Spleen (tissue), 11 donors: ENCODE measurements around the gene KCNE4. TPM values are rescaled to one million over a fixed set of nuclear protein-coding genes. Genes with fewer than 3 reads are reported as not detected.
A peak's percentile ranks its signal among the peaks of the same experiment; 100 is the strongest.

Experiments
- DNase-seq: peaks from one replicate; pipeline ENCODE4 v3.0.0-alpha.2; 2020
- H3K27ac ChIP-seq, 8 donors: fragments of 200-600 bp; sonication (generic) in 7 of 8; 1 replicate in 4 of 8; 2 replicates in 4 of 8; pipeline versions ENCODE4 v1.5.0 to v1.8.0; 2016 to 2021; ENCODE audit warnings: inconsistent platforms in 4 of 8, mild to moderate bottlenecking in 4 of 8, moderate library complexity in 1 of 8
- H3K27me3 ChIP-seq, 7 donors: fragments of 200-600 bp; sonication (generic) in 6 of 7; replicated peaks in 1 of 7; 1 replicate in 4 of 7; 2 replicates in 3 of 7; pipeline versions ENCODE4 v1.5.0 to v1.8.0; 2016 to 2021; ENCODE audit warnings: inconsistent platforms in 3 of 7, mild to moderate bottlenecking in 1 of 7
- H3K36me3 ChIP-seq, 6 donors: fragments of 200-600 bp; sonication (generic) in 5 of 6; 1 replicate in 4 of 6; 2 replicates in 2 of 6; pipeline versions ENCODE4 v1.5.0 to v1.8.0; 2016 to 2021; ENCODE audit warnings: inconsistent platforms in 2 of 6
- H3K4me1 ChIP-seq, 6 donors: fragments of 200-600 bp; sonication (generic) in 5 of 6; 1 replicate in 3 of 6; 2 replicates in 3 of 6; pipeline versions ENCODE4 v1.5.0 to v1.8.0; 2016 to 2021; ENCODE audit warnings: inconsistent platforms in 3 of 6
- H3K4me3 ChIP-seq, 8 donors: fragments of 200-600 bp; sonication (generic) in 7 of 8; 1 replicate in 4 of 8; 2 replicates in 4 of 8; pipeline versions ENCODE4 v1.5.0 to v1.8.0; 2016 to 2021; ENCODE audit warnings: inconsistent platforms in 4 of 8, mild to moderate bottlenecking in 4 of 8, moderate library complexity in 2 of 8
- H3K9me3 ChIP-seq, 8 donors: fragments of 200-600 bp; sonication (generic) in 7 of 8; 1 replicate in 4 of 8; 2 replicates in 4 of 8; pipeline versions ENCODE4 v1.5.0 to v1.8.0; 2016 to 2021; ENCODE audit warnings: inconsistent platforms in 4 of 8
- POLR2A ChIP-seq, 3 donors: fragments of 450-650 bp; IDR thresholded peaks; one replicate each; pipeline ENCODE4 v1.5.1; 2017; ENCODE audit warnings: antibody characterized with exemption in 3 of 3, mild to moderate bottlenecking in 1 of 3
- POLR2AphosphoS5 ChIP-seq, 3 donors: sonication (generic); formaldehyde crosslinking; IDR thresholded peaks; one replicate each; pipeline ENCODE4 v1.5.1; 2017; ENCODE audit warnings: antibody characterized with exemption in 3 of 3
- WGBS, 5 donors: extraction: QIAGEN DNeasy Blood & Tissue Kit in 3 of 5; methylation state at CpG; one replicate each; pipeline versions ENCODE4 v1.1.5 to v1.1.7; 2013 to 2018; 5-methylcytosine and 5-hydroxymethylcytosine counted together
- intact Hi-C: fragments of 100-400 bp; cut with DNase I; formaldehyde crosslinking; loops from one replicate; pipeline ENCODE4 v1.15.0; 2023; ENCODE audit warnings: low total_unique reads
- polyA plus RNA-seq, 3 donors: library from polyadenylated mRNA; stranded (reverse); fragments of 200-250 nt; gene quantifications; one replicate each; pipeline ENCODE4 v1.2.1, GENCODE V29; 2013
- total RNA-seq, 7 donors: library from RNA; depleted of rRNA in 3 of 7; stranded (reverse); fragments of >200 nt in 3 of 7; fragmentation: NEBNext Ultra II Directional in 4 of 7; extraction: Animal tissue kit (Norgen Biotek cat#: 25700) in 4 of 7; gene quantifications; one replicate each; pipeline versions ENCODE4 v1.1.0 to v1.2.1, GENCODE V29; 2016 to 2021
- TF ChIP-seq, protein P1 (sequence below), 11 experiments: fragments of 200-600 bp in 7 of 11; fragments of 450-650 bp in 4 of 11; sonication (generic) in 4 of 11; IDR thresholded peaks in 8 of 11; conservative IDR thresholded peaks in 3 of 11; 1 replicate in 7 of 11; 2 replicates in 4 of 11; pipeline versions ENCODE4 v1.4.0 to v1.8.0; 2016 to 2021; ENCODE audit warnings: antibody characterized with exemption in 11 of 11, inconsistent platforms in 4 of 11, mild to moderate bottlenecking in 1 of 11
- donor health status: healthy with polysubstance abuse.
- donor health status: DM: no; HTN: no; CAD: no; lungs with moderate emphysema.
- donor health status: DM: no; HTN: no; CAD: no.
- donor health status: Bipolar disorder and iron deficiency.
- donor health status: healthy.
- donor health status: DM: no; HTN: no; CAD: no.
- donor health status: DM: yes; HTN: yes; CAD: no.

KCNE4 gene
- total and polyA plus RNA-seq, 10 donors, result 1.0 to 25.0 (median 4.3) TPM

DNA sequence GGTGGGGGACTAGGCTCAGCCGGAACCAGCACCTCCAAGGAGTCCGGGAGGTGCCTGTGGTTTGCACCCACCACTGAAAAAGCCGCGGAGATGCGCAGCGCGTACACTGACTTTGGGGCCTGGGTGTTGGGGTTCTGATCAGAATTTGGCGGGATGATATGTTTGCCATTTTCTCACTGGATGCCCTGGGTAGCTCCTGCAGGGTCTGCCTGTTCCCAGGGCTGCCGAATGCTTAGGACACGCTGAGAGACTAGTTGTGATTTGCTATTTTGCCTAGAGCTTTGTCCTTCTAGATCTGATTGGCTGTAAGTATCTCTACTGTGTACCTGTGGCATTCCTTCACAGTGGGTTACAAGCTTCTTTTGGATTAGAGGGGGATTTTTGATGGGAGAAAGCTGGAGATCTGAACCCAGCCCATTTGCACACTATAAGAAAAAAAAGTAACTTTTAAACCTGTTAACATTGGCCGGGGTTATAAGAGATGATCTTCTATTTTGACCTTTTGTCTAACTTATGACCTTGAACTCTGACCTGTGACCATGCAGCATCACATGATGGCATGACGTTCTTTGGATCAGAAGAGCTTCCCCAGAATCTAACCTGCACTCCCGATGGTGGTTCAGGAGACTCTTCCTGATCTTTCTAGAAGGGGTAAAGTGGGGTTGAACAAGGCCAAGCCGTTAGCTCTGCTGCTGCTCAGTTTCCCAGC lies 1.6 kb downstream of the KCNE4 start:
- intact Hi-C loops, result no loop called here
- H3K9me3 ChIP-seq, result no peaks in the 10 kb centered on the region
- 75 to 83% (median 80%) methylated on average over 14 of the region's 14 CpGs for WGBS, 5 donors
- peaks cover 0 to 13% (median 5%) of the 10 kb centered on the region in 6 donors for H3K4me1 ChIP-seq
- peak overlapping the region; percentile 2 to 56 (median 29) for H3K4me3 ChIP-seq
- peak overlapping the region in 7 of 8 donors; percentile 58 to 82 (median 64) for H3K27ac ChIP-seq
- TF ChIP-seq, protein P1, sequence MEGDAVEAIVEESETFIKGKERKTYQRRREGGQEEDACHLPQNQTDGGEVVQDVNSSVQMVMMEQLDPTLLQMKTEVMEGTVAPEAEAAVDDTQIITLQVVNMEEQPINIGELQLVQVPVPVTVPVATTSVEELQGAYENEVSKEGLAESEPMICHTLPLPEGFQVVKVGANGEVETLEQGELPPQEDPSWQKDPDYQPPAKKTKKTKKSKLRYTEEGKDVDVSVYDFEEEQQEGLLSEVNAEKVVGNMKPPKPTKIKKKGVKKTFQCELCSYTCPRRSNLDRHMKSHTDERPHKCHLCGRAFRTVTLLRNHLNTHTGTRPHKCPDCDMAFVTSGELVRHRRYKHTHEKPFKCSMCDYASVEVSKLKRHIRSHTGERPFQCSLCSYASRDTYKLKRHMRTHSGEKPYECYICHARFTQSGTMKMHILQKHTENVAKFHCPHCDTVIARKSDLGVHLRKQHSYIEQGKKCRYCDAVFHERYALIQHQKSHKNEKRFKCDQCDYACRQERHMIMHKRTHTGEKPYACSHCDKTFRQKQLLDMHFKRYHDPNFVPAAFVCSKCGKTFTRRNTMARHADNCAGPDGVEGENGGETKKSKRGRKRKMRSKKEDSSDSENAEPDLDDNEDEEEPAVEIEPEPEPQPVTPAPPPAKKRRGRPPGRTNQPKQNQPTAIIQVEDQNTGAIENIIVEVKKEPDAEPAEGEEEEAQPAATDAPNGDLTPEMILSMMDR (IDR thresholded peaks at IDR 0.05 in 8 of 11, conservative IDR thresholded peaks at IDR 0.05 in 3 of 11), result no peak
- TF ChIP-seq POLR2AphosphoS5 (IDR thresholded peaks at IDR 0.05) (no peak), POLR2A (IDR thresholded peaks at IDR 0.05) (no peak)
- H3K36me3 ChIP-seq, result no peaks in the 10 kb centered on the region
- peaks cover 0 to 13% (median 0%) of the 10 kb centered on the region in 7 donors for H3K27me3 ChIP-seq
- DNase-seq, result no peak

GRCh38 chr2:223054193-223054781 lies 2.3 kb downstream of the KCNE4 start:
- DNase-seq, result no peak
- 32 to 62% (median 42%) methylated on average over 11 of the region's 11 CpGs for WGBS, 5 donors
- peaks cover 0 to 13% (median 5%) of the 10 kb centered on the region in 6 donors for H3K4me1 ChIP-seq
- H3K27me3 ChIP-seq, result peaks cover 0 to 13% (median 0%) of the 10 kb centered on the region in 7 donors
- intact Hi-C loops, result no loop called here
- H3K36me3 ChIP-seq, result no peaks in the 10 kb centered on the region
- H3K9me3 ChIP-seq, result no peaks in the 10 kb centered on the region
- peak overlapping the region in 5 of 8 donors; percentile 11 to 56 (median 37) for H3K4me3 ChIP-seq
- H3K27ac ChIP-seq, result peak overlapping the region in 7 of 8 donors; percentile 58 to 82 (median 64)
- TF ChIP-seq, protein P1 (IDR thresholded peaks at IDR 0.05 in 8 of 11, conservative IDR thresholded peaks at IDR 0.05 in 3 of 11), result no peak
- peak in 2 of 3 donors; percentile 27 to 56 for TF ChIP-seq POLR2AphosphoS5 (IDR thresholded peaks at IDR 0.05)

DNA sequence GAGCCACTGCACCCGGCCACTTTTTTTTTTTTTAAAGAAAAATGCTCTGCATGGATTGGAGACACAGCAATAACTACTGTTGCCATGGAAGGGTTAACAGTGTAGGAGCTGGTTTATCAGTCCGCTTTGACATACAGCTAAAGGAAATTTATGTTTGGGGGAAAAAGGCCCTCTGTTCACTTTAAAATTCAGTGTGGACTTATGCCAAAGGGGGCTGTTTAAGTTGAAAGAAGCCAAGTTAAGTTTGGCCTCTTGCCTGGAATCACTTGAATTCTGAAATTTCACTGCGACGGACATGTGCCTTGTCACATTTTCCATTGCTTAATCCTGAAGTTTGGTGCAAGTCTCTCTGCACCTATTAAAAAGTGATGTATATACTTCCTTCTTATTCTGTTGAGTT lies 3.1 kb downstream of the KCNE4 start:
- TF ChIP-seq, protein P1 (IDR thresholded peaks at IDR 0.05 in 8 of 11, conservative IDR thresholded peaks at IDR 0.05 in 3 of 11), result no peak
- peak in 1 of 3 donors; percentile 16 for TF ChIP-seq POLR2AphosphoS5 (IDR thresholded peaks at IDR 0.05)
- intact Hi-C loops, result no loop called here
- H3K4me1 ChIP-seq, result peaks cover 0 to 13% (median 5%) of the 10 kb centered on the region in 6 donors
- peaks cover 0 to 13% (median 0%) of the 10 kb centered on the region in 7 donors for H3K27me3 ChIP-seq
- peak overlapping the region in 2 of 8 donors; percentile 9 to 10 for H3K4me3 ChIP-seq
- peak overlapping the region in 7 of 8 donors; percentile 51 to 82 (median 64) for H3K27ac ChIP-seq
- no peaks in the 10 kb centered on the region for H3K36me3 ChIP-seq
- 36 to 53% (median 45%) methylated on average over 4 of the region's 4 CpGs for WGBS, 5 donors
- DNase-seq, result no peak
- no peaks in the 10 kb centered on the region for H3K9me3 ChIP-seq

- TF ChIP-seq, protein P1 (IDR thresholded peaks at IDR 0.05 in 8 of 11, conservative IDR thresholded peaks at IDR 0.05 in 3 of 11), result no peak
- TF ChIP-seq POLR2A (IDR thresholded peaks at IDR 0.05) (no peak), POLR2AphosphoS5 (IDR thresholded peaks at IDR 0.05) (no peak)
- intact Hi-C loops, result no loop called here
- Histone ChIP-seq H3K9me3 (no peaks in the 10 kb centered on the region), H3K27me3 (peaks cover 0 to 13% (median 0%) of the 10 kb centered on the region in 7 donors), H3K27ac (peak overlapping the region in 6 of 8 donors; percentile 21 to 82 (median 62)), H3K4me3 (no peak overlapping the region), H3K36me3 (no peaks in the 10 kb centered on the region), H3K4me1 (peaks cover 0 to 13% (median 4%) of the 10 kb centered on the region in 6 donors)
- 57 to 81% (median 70%) methylated on average over 4 to 5 of the region's 5 CpGs for WGBS, 5 donors
- no peak for DNase-seq
These were observed 3.8 kb downstream of the KCNE4 start for GRCh38 chr2:223055836-223056235.
